Measurements from ENCODE around the gene LIN7A.

DNA sequence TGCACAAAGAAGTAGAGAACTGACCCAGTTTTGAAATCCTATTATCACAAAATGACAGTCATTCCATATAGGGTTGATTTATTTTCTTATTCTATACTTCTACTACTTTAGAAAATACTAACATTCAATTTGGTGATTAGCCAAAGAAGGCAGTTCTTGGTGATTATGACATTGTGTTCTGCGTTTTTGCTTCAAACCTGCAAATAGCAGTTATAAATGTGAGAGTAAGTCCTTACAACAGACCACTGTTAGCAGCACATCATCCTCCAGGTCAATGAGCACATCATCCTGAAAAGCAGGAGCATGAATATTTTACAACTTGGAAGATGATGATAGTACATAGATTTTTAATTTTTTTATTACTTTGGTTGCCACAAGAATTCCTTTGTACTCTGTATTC is 53.1 kb downstream of the LIN7A start:
- TF ChIP-seq CTCF (IDR thresholded peaks at IDR 0.05) (no peak), POLR2A (IDR thresholded peaks at IDR 0.05) (no peak)

Measured in heart left ventricle (tissue), 13 donors.